HG02884 (cell line): ENCODE measurements around the gene TMEM186.
"Not testable (repeated sequence)": the region's sequence is repeated elsewhere in the genome, so short reads cannot be mapped to it uniquely, and the experiment has no call there.

Source experiments
- ATAC-seq: cut with Tn5 transposase; IDR thresholded peaks from one replicate; pipeline ENCODE4 v1.9.1; 2021; ENCODE audit warnings: mild to moderate bottlenecking, moderate library complexity; ENCODE audit not compliant: unreplicated experiment

Gene TMEM186

DNA sequence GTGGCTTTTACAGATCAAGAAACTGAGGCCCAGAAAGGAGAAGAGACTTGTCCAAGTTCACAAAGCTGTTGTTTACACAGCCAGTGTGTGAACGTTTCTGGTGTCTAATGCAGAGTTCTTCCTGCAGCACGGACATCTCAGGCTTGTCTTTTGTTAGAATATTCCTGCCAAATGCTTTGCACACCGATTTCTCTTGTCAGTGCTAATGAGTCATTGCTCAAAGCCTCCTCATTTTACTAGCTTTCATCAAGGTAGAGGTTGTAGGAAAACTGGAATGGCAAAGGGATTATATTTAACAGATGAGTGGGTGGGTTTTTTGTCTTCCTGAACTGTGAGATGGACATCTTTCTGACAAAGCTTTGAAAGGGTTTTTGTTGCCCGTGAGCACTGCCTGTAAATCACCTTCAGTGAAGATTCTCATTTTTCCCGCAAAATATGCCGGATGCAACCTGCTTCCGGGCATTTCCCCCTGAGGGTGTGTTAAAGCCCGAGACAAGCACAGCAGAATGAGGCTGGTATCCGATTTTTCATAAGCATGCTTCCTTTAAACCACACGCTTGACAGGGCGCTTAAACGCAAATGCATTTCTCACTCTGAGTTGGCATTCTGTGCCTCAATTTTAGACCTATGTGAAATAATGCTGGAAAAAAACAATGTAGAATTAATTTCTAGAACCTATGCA lies 14.9 kb upstream of the TMEM186 start:
- no peak for ATAC-seq

DNA sequence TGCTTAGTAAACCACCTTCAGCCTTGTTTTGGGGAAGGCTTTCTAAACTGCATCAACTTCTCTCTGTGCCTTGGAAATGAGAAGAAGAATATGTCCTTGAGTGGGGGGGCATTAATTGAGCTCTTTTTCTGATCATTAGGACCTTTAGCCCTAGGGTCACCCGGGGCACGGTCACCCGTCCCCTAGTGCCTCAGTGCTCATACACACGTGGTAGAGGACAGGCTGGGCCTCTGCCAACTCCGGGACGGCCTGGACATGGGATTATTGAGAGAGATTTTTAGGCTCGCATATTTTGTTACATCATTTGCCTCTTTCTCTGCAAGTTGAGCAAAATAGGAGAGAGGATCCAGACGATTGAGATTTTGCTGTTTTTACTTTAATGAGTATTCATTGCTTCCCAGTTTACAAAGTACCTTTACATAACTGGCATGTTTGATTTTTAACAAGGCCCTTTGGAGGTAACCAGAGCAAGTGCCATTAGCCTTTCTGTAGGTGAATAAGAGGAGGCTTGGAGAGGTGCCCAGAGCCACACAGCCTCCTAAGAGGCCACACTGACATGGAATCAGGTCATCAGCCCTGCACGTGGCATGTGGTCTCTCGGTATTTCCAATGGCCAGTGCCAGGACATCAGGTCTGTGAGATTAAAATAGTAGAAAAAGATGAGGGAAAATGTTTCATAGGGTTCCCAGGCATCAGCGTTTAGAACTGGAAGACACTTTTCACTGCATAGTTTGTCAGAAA lies 11.3 kb upstream of the TMEM186 start:
- ATAC-seq = no peak

DNA sequence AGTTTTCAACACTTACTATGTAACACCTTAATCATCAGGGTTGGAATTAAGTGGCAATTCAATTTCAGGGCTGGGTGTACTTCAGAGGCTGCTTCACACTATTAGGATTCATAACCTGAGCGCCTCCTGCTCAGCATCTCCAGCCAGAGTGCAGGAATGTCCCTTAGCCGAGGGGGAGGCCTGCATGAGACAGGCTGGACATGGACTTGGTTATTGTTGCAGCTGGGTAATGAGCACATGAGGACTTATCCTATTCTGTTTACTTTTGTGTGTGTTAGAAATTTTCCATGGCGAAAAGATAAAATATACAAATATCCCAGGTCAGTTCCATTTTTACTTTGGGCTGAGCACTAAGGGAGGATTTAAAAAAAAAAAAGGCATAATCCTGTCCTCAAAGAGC lies 10.6 kb upstream of the TMEM186 start:
- ATAC-seq = no peak

DNA sequence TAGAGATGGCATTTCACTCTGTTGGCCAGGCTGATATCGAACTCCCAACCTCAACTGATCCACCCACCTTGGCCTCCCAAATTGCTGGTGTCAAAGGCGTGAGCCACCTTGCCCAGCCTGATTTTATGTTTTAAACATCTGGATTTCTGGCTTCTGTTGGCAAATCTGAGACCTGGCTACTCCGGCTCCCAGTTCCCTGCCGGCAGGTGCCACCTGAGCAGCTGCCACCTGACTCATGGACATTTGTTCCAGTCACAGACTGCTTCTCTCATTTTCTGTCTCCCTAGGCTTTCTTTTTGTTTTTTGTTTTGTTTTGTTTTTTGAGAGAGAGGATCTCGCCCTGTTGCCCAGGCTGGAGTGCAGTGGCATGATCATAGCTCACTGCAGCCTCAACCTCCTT lies 9.8 kb upstream of the TMEM186 start:
- no peak for ATAC-seq

DNA sequence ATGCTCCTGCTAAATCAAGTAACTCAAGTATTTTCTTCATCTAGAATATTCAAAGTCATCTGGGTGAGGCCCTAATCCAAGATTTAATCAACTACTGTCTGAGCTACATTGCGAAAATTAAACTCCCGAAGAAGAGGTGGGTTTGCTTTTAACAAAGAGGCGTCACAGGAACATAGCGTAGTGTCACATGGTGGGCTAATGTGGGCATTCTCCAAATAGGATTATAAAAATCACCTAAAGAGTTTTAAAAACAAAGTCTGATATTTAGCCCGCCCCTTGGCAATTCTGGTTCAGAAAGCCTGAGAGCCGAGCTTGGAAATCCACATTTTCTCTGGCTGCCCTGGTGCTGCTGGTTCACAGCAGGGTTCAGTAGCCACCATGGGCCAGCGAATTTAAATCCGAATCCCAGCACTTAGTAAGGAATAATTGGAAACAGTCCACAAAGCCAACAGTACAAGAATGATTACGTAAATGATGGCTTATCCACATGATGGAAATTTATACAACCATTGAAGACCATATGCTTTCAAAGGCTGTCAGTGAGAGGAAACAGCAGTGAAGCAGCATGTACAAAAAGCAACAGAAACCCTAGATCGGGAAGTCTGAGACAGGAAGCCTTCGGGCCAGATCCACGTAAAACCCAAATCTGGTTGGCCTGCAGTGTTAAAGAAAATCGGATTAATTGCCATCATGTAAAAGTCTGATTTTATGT lies 9.0 kb upstream of the TMEM186 start:
- no peak for ATAC-seq

DNA sequence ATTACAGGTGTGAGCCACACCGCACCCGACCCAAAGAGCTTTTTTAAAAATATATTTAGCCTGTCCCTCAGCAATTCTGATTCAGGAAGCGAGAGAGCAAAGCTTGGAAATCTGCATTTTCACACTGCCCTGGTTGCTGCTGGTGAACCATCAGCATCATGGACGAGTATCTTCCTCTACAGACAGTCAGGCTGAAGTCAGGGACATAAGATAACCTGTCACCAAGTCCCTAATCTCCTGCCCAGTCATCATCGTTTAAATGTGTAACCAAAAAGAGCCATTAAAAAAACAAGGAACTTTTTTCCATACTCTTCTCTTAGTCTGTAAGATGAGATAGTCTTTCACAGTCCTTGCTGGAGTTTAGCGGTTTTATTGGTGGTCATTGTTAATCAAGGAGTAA lies 6.9 kb upstream of the TMEM186 start:
- ATAC-seq = no peak

DNA sequence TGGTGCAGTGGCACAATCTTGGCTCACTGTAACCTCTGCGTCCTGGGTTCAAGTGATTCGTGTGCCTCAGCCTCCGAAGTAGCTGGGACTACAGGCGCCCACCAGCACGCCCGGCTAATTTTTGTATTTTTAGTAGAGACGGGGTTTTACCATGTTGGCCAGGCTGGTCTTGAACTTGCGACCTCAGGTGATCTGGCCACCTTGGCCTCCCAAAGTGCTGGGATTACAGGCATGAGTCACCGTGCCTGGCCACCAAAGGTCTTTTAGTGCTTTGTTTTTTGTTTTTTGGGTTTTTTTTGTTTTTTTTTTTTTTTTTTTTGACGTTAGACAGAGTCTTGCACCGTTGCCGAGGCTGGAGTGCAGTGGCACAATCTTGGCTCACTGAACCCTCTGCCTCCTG lies 6.3 kb upstream of the TMEM186 start:
- ATAC-seq = not testable (repeated sequence)

DNA sequence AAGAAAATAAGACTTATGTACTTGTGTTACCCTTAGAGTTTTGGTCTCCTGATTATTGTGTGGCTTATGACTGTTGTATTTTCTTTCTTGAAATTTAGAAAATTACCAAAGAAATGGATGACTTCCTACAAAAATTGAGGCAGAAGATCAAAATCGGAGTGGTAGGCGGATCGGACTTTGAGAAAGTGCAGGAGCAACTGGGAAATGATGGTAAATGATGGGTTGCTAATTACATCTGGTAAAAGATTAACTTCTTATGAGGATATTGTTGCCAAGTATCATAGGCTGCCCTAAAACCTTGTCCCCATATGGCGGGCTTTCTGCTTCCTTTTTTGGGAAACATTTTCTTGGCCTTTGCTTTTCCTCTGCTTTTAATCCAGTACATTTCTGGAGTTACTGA lies 4.3 kb upstream of the TMEM186 start:
- no peak for ATAC-seq

DNA sequence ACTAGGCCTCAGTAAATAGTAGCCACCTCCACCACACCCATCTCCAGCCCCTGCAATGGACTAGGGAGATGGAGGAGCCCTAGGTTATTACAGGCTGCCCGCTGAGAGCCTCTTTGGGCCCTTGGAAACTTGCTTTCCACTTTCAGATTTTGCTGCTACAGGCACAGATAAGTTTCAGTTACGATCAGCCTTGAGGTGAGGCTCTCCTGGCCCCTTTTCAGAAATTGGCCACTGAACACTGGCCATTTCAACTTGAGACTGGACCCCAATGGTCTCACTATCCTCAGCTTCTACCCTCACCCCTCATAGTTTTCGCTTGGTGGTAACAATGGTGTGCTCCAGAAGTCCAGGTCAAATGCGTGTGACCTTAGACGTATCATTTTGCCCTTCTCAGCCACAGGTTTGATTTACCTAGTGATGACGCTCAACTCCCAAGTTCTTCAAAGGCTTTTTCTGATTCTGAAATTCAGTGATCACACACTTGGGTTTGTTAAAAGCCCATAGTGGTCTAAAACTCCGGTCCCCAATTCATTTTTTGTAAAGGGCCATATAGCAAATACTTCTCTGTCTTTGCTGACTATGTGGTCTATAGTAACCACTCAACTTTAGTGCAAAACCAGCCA lies 1.2 kb upstream of the TMEM186 start:
- no peak for ATAC-seq

DNA sequence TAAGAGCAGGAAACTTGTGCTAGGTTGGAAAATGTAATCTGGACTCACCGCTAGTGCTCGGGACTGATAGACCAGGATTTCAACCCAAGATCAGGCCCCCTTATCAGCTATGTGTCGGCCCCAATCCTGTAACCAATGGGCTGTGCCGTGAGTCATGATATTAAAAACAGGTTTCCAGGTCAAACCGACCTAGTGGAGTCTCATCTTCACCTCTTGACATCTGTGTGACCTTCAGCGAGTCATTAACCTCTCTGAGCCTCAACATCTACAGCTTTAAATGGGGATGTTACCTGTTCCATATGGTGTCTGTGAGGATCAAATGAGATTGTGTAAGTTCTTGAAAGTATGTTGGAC lies 712 bp upstream of the TMEM186 start:
- peak; percentile 3 for ATAC-seq

DNA sequence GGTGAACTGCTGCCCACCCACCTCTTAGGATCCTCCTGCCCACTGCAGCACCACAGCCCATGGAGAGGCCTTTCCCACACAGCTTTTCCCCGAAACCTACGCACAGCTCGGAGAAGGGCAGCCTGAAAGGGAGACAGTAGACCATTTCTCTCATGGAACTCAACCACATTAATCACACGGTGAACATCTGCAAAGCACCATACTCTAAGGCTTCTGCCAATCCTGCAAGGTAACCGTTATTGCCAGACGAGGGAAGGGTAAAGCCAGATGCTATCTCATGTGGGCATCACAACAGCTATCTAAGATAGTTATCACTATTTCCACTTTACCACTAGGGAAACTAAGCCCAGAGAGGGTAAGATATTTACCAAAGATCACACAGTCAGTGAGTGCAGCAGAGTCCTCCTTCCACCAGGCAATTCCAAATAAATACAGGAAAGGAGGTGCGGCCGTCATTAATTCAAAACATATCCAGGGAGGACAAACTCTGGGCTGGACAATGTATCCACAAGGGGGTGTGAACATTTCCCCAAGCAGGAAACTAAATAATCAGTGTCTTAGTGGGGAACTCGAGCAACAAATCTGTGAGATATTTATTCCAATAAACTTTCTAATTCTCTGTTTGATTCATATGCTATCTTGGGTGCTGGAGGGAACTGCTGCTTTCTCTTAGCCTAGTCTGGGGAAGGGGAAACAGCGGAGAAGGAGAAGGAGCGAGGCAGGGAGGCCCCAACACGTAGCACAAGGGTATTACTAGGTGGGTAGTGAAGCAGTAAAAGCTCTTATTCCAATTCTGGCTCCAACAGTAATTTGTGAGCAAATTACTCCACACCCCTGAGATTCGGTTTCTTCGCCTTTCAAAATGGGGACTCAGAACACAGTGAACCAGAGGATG lies 723 bp downstream of the TMEM186 start:
- ATAC-seq = no peak

DNA sequence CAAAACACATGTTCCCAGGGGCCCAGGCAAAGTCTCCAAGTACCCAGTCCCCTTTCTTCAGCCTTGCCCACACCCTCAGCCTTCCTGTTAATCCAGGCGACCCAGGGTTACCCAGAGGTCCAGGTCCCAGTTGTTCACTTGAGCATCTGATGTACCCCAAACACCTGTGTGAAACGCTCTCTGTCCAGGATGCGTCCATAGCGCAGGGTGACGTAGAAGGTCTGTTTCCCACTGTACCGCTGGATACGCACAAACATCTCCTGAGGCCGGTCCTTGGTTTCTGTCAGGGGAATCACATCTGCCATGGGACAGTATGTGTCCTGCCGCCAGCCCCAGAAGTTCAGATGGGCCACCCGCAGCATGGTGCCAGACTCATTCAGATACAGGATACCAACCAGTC lies 1.6 kb downstream of the TMEM186 start:
- ATAC-seq = no peak

DNA sequence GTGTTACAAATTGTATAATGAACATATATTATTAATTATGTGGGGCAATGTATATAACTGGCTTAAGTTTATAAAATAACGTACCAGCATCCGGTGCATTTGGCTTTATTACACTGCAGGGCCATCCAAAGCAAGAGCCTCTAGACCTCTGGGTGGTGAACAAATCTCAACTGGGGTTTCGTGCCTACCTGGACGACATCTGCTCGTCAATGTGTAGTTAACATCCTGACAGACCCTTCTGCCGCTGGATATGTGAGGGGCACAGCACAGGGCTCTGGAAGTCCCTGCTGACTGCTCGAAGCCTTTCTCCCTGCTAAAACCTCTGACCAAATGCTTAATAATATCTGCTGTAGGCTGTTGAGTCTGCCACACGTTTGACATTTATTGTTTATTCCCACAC lies 2.3 kb downstream of the TMEM186 start:
- ATAC-seq = no peak

DNA sequence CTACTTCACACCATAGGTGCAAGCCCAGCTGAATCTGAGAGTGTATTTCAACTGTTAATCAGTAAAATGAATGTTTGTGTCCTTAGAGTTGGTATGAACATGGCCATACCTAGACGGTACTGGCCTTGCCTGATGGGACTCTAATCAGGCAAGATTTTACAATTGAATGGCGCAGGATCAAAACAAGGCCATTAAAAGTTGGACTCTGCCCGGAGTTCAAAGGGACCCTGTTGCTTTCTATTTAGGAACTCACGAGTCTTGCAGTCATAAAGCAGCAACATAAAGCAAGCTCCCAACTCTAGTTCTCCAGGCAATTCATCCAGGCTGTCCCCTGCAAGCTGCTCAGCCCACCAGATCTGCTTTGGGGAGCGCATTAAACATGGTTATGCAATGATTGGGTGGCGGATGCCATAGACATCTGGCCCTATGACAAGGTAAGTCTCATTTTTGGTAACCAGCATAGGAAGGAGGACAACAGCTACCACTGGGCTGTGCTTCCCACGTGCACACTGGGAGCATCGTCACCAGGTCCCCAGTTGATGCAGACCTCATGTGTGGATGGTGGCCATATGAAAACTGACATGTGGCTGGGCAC lies 8.8 kb downstream of the TMEM186 start:
- ATAC-seq = no peak

DNA sequence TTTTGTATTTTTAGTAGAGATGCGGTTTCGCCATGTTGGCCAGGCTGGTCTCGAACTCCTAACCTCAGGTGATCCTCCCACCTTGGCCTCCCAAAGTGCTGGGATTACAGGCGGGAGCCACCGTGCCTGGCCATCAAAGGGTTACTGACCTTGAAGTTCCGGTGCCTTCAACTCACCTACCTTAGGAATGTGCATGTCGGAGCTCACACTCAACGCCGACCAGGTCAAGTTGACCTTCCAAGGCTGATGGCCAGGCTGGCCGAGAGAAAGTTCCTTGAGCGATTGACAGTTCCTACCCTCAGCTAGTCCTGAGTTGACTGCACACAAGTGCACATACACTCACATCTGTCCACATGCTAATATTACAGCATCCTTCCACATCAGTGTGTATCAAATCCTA lies 11.1 kb downstream of the TMEM186 start:
- ATAC-seq = not testable (repeated sequence)

DNA sequence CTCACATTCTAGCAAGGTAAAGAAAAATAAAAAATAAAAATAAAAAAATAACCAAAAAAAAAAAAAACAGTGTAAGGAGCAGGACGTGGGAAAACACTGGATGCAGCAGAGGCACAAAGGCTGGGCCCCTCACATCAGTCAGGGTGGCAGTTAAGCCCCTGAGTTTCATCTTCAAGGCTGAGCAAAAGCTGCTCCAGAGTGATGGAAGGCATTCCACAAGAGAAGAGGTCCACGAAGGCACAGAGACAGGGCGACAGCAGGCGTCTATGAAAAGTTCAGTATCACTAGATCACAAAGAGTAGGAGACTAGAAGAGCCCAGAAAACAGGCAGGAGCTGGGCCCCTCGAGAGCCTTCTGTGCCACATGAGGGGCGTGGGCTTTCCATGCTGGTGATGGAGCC lies 12.0 kb downstream of the TMEM186 start:
- no peak for ATAC-seq

DNA sequence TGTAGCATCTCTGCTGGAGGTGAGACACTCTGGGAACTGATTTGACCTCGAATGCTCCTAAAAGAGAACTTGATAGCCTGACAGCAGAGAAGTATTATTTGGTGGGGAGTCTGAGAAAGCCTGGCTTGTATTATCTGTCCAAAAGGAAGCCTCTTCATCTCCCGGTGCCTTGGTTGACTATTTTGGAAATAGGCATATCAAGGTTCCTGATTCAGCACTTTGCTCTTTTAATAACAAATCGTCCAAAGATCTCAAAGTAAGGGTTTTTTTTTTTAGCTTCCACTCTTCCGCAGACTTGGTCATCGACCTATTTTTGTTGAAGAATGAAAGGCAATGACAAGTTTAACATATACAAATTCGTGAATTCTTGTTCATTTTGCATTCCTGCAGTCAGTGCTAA lies 14.8 kb downstream of the TMEM186 start:
- ATAC-seq = no peak

DNA sequence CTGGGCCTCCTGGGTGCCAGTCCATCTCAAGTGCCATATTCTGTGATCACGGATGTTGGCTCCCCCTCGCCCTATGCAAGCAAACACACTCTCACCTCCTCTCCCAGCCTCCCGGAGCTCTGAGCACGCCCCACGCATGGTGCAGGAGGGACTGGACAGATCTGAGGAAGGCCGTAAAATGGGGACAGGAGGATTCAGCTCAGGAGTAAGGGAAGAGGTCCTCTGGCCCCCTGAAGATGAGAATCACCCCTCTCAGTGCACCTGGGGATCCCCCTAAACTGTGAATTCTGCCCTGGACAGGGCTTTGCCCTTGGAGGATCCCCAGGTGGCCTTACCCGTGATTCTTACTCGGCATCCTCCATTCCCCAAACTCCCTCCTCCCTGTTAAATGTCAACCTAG lies 15.6 kb downstream of the TMEM186 start:
- ATAC-seq = no peak

DNA sequence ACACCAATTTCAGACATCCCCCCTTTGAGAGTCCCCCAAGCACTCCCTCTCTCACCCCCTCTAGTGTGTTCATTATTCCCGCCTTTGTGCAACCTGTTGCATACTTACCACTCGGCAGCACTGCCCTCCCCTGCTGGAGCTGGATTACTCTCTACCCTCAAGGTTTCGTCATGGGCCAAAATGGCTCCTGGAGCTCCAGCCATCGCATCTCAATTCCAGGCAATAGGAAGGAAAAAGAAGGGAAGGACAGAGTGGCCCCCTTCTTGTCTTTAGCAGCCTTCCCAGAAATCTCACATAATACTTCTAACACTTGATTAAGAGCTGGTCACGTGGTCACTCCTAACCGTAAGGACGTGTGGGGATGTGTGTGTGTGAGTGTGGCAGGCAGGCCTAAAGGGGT lies 20.2 kb downstream of the TMEM186 start:
- no peak for ATAC-seq

DNA sequence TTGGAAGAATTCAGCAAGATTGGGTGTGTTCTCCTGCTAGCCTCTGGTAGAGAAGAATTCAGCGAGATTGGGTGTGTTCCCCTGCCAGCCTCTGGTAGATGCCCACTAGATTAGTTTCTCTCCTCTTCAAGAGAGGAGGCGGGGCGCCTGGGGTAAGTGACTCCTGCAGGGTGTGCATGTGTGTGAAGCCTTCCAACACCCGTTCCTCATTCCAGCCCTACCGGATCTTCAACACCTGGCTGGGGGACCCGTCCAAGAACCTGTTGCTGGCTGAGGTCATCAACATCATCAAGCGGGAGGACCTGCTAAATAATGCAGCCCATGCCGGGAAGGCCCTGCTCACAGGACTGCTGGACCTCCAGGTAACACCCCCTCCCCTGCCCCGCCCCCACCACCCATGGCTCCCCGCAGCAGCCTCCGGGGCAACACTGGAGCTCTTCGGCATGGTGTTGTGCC lies 21.3 kb downstream of the TMEM186 start:
- ATAC-seq = no peak
